Measurements from ENCODE around the gene OR13C9. TPM values are rescaled to one million over a fixed set of nuclear protein-coding genes. Genes with fewer than 3 reads are reported as not detected.

OR13C9 gene
- total RNA-seq, 3 donors from 2014 or later (not counting 1 experiment from before 2014, with no cell fraction given): not detected

DNA sequence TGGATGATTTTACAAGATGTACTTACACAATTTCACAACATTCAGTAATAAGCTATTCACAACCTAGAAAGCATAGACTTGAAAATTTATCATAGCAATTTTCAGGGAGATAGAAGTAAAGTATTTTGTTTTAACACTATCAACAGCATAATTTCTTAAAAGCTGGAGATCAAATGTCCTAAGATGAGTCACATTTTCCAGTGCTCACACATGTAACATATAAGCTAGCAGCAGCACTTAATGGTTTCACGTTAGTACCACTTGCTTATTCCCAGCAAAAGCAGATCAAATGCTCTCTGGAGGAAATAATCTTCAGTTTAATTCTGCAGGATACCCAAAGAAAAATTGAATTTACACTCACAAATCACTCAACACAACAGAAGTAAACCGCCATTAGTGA lies 42.5 kb downstream of the OR13C9 start:
- Histone ChIP-seq H3K4me1 (ENCODE audit: control insufficient read depth, insufficient read depth, low read length) (no peaks in the 10 kb centered on the region), H3K27me3 (ENCODE audit: control insufficient read depth, insufficient read depth, low read length) (no peaks in the 10 kb centered on the region), H3K9me3 (ENCODE audit: control insufficient read depth, insufficient read depth, low read length) (no peaks in the 10 kb centered on the region), H3K36me3 (ENCODE audit: control insufficient read depth, insufficient read depth, low read length) (no peaks in the 10 kb centered on the region), H3K27ac (ENCODE audit: low read length) (no peak overlapping the region), H3K4me3 (ENCODE audit: low read length) (no peak overlapping the region)
- no peak overlapping the region for H3K27ac Mint-ChIP-seq
- DNase-seq: no peak
- H3K4me1 Mint-ChIP-seq: no peaks in the 10 kb centered on the region
- intact Hi-C loops (cut with micrococcal nuclease): no loop called here
- H3K4me3 Mint-ChIP-seq: no peak overlapping the region
- WGBS (ENCODE audit: insufficient coverage): 75% methylated on average over 1 of the region's 2 CpGs
- ATAC-seq: no peak
- H3K36me3 Mint-ChIP-seq: no peaks in the 10 kb centered on the region
- TF ChIP-seq, protein P1, sequence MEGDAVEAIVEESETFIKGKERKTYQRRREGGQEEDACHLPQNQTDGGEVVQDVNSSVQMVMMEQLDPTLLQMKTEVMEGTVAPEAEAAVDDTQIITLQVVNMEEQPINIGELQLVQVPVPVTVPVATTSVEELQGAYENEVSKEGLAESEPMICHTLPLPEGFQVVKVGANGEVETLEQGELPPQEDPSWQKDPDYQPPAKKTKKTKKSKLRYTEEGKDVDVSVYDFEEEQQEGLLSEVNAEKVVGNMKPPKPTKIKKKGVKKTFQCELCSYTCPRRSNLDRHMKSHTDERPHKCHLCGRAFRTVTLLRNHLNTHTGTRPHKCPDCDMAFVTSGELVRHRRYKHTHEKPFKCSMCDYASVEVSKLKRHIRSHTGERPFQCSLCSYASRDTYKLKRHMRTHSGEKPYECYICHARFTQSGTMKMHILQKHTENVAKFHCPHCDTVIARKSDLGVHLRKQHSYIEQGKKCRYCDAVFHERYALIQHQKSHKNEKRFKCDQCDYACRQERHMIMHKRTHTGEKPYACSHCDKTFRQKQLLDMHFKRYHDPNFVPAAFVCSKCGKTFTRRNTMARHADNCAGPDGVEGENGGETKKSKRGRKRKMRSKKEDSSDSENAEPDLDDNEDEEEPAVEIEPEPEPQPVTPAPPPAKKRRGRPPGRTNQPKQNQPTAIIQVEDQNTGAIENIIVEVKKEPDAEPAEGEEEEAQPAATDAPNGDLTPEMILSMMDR (IDR thresholded peaks at IDR 0.05): no peak
- H3K9me3 Mint-ChIP-seq: peaks cover 0 to 12% of the 10 kb centered on the region in 2 donors
- H3K27me3 Mint-ChIP-seq (ENCODE audit: low read depth in 2 of 2): no peaks in the 10 kb centered on the region

DNA sequence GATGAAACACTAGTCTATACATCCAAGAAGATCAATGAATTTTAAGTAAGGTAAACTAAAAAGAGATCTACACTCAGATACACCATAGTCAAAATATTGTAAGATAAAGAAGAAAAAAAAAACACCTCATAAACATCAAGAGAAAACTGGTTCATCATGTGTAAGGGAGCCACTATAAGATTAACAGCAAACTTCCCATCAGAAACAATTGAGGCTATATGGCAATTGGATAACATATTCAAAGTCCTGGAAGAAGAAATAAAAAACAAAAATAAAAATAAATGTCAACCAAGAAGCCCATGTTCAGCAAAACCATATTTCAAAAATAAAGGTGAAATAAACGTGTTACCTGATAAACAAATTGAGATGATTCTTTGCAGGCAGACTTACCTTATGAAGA lies 45.4 kb downstream of the OR13C9 start:
- ATAC-seq: no peak
- H3K4me1 Mint-ChIP-seq: no peaks in the 10 kb centered on the region
- H3K4me3 Mint-ChIP-seq: no peak overlapping the region
- no peaks in the 10 kb centered on the region for H3K36me3 ChIP-seq (ENCODE audit: control insufficient read depth, insufficient read depth, low read length)
- intact Hi-C loops (cut with micrococcal nuclease): no loop called here
- no peak overlapping the region for H3K27ac Mint-ChIP-seq
- H3K4me3 ChIP-seq (ENCODE audit: low read length): no peak overlapping the region
- no peak for DNase-seq
- no peaks in the 10 kb centered on the region for H3K4me1 ChIP-seq (ENCODE audit: control insufficient read depth, insufficient read depth, low read length)
- peaks cover 3 to 15% of the 10 kb centered on the region in 2 donors for H3K9me3 Mint-ChIP-seq
- no peaks in the 10 kb centered on the region for H3K36me3 Mint-ChIP-seq
- H3K27me3 Mint-ChIP-seq (ENCODE audit: low read depth in 2 of 2): no peaks in the 10 kb centered on the region
- no peaks in the 10 kb centered on the region for H3K9me3 ChIP-seq (ENCODE audit: control insufficient read depth, insufficient read depth, low read length)
- TF ChIP-seq, protein P1 (IDR thresholded peaks at IDR 0.05): no peak
- H3K27ac ChIP-seq (ENCODE audit: low read length): no peak overlapping the region
- WGBS (ENCODE audit: insufficient coverage): no CpG with 5 or more reads among the region's 1 CpG
- H3K27me3 ChIP-seq (ENCODE audit: control insufficient read depth, insufficient read depth, low read length): no peaks in the 10 kb centered on the region

DNA sequence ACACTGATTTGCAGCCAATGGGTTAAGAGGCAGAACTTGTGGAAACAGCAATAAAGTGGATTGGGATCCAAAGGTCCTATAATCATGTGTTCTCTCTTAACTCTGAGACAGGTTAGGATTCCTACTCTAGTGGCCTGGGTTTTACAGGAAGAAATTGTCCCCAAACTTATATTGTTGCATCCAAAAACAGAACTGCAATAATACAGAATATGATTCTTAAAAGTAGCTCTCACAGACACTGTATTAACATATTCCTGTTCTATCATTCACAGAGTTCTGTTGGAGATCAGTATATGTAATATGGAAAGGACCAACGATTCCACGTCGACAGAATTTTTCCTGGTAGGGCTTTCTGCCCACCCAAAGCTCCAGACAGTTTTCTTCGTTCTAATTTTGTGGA lies 49.1 kb downstream of the OR13C9 start, which contains the start of gene OR13C8:
Gene OR13C8, plus strand, starts transcription at position 301 of the 400 bp plus-strand sequence. Its CDS starts 0 bp downstream, at position 301.
- Mint-ChIP-seq H3K36me3 (no peaks in the 10 kb centered on the region), H3K4me3 (no peak within 1 kb of the TSS), H3K9me3 (peaks cover 3 to 10% of the 10 kb centered on the region in 2 donors), H3K27ac (no peak within 1 kb of the TSS), H3K27me3 (ENCODE audit: low read depth in 2 of 2) (no peaks in the 10 kb centered on the region), H3K4me1 (no peaks in the 10 kb centered on the region)
- Histone ChIP-seq H3K27me3 (ENCODE audit: control insufficient read depth, insufficient read depth, low read length) (no peaks in the 10 kb centered on the region), H3K36me3 (ENCODE audit: control insufficient read depth, insufficient read depth, low read length) (no peaks in the 10 kb centered on the region), H3K4me3 (ENCODE audit: low read length) (no peak within 1 kb of the TSS), H3K27ac (ENCODE audit: low read length) (no peak within 1 kb of the TSS), H3K9me3 (ENCODE audit: control insufficient read depth, insufficient read depth, low read length) (no peaks in the 10 kb centered on the region), H3K4me1 (ENCODE audit: control insufficient read depth, insufficient read depth, low read length) (no peaks in the 10 kb centered on the region)
- 85% methylated on average over 4 of the region's 4 CpGs for WGBS (ENCODE audit: insufficient coverage)
- intact Hi-C loops (cut with micrococcal nuclease): no loop called here
- ATAC-seq (no peak), DNase-seq (no peak)
- TF ChIP-seq, protein P1 (IDR thresholded peaks at IDR 0.05): no peak

Other genes with a start within 250 kb of the OR13C9 start
- not detected for gene OR13F1, start 113.9 kb downstream of the OR13C9 start, total RNA-seq
- not detected for gene OR13C4, start 91.0 kb downstream of the OR13C9 start, total RNA-seq
- gene OR13C3, start 81.3 kb downstream of the OR13C9 start, total RNA-seq: not detected
- gene OR13C8, start 49.0 kb downstream of the OR13C9 start, total RNA-seq: not detected
- gene OR13C5, start 18.8 kb downstream of the OR13C9 start, total RNA-seq: not detected
- not detected for gene OR13C2, start 12.6 kb downstream of the OR13C9 start, total RNA-seq
- not detected for gene OR13D1, start 76.3 kb upstream of the OR13C9 start, total RNA-seq
- gene NIPSNAP3A, start 129.5 kb upstream of the OR13C9 start, total RNA-seq: 10 to 100 TPM in 1 of 3 donors, 1 to 10 TPM in 2; 9.0 to 11.2 (median 9.8) TPM
- gene NIPSNAP3B, start 145.9 kb upstream of the OR13C9 start, total RNA-seq: 1 to 10 TPM in 1 of 3 donors, under 1 TPM in 2; 0.78 to 1.1 (median 0.79) TPM

Measured in natural killer cell (primary cell).